Retina (tissue), 1 donor: Measurements from ENCODE around the gene ZC3H18.
A peak's percentile ranks its signal among the peaks of the same experiment; 100 is the strongest.

Experiments
- DNase-seq: peaks from one replicate; pipeline ENCODE4 v3.0.0-alpha.2; 2016

ZC3H18 gene

DNA sequence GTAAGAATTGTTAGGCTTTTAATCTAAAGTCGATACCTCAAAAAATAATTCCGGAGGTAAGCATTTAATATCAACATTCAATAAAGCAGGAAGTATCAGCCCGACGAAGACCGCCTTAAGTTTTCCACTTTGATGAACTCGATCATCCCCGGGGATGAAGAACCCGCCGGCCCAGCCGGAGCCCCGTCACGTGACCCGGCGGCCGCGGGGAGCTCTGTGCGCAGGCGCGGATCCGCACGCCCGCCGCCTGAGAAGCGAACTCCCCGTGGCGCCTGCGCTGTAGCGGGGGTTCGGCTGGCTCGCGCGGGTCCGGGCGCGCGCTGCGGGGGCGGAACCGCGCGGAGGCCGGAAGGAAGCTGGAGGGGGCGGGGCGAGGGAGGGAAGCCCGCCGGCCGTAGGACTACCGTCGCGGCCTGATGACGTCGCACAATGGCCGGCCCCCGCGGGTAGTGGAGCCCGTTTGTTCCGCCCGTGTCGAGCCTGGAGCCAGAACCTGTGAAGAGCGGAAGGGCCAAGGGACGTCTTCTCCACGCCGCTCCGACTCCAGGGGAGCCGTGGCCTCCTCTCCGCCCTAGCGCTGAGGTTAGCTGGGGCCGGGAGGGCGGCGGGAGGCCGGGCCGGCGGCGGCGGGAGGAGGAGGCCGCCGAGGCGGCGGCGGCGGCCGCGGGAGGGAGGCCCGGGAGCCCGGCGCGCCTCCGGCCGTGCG, at the start of gene ZC3H18:
Gene ZC3H18, plus strand, starts transcription at position 419 of the 706 bp plus-strand sequence. CDS start 6,721 bp downstream, outside the sequence.
- DNase-seq = peak; percentile 95

DNA sequence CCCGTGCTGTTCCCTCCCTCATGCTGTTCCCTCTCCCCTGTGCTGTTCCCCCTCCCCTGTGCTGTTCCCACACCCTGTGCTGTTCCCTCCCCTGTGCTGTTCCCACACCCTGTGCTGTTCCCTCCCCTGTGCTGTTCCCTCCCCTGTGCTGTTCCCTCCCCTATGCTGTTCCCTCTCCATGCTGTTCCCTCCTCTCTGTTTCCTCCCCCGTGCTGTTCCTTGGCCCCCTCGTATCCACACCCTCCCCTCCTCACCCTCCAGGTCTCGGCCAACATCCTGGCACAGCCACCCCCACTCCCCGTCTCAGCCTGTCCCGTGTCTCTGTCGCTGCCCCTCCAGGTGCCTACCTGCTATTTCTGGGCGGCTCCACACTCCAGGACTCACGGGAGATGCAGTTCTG, 48.5 kb upstream of the ZC3H18 start:
- DNase-seq = no peak

DNA sequence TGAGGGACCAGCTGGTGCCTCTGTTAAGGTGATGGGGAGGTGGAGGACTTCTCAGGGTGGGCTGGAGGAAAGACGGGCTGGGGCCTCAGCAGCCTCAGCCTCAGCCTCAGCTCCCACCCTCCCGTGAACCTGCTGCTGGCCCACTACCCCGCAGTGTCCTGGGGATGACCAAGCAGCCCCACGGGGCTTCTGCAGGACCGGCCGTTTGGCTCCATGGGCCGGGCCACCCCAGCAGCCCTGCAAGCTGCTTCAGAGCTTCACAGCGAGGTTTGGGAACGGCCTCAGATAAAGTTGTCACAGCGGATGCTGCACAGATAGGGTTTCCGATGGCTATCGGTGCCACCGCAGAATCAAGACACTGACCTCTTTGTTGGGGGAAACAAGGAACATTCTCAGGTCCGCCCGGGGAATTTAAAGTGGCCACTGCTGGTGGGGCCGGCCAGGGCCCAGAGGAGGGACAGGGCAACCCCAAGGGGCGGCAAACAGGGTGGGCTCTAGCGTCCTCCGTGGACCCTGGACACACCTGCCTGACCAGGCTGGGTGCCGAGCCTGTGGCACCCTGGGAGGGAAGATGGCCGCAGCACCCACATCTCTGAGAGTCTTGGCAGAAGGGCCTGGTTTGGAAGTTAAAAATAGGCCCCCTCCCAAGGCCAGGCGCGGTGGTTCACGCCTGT, 47.8 kb upstream of the ZC3H18 start:
- no peak for DNase-seq

DNA sequence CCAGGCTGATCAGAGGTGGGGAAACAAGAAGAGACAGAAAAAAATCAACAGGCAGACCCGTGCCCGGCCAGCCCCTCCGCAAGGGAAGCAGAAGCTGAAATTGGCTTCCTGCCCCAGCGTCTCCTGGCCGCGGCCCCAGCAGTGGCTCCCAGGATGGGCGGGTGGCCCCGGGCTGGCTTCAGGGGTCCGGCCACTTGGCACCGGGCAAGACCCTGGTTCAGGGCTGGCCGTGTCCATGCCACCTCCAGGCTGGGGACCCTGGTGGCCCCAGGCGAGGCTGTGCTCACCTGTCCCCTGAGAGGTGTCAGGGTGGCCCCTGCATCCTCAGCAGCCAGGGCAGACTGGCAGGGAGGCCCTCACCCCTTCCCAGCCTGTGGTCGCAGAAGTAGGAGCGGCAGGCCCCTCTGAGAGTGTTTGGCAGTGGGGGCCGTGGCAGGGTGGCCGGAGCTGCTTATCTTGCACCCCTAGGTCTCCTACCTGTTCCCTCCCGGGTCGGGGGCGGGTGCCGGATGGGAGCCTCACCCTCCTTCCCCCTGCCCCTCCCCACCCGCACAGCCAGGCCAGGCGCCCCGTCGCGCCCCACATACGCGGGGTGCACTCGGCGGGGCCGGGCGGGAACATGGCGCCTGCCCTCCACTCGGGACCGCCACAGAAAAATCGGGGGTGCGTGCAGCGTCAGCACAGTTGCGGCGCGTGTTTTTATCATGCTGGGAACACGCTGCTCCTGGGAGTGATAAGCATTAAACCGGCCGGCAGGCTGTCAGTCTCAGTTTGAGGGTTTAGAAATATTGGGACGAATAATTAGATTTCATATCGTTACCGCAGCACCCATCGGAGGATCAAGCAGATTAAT, 46.7 kb upstream of the ZC3H18 start:
- DNase-seq = no peak

DNA sequence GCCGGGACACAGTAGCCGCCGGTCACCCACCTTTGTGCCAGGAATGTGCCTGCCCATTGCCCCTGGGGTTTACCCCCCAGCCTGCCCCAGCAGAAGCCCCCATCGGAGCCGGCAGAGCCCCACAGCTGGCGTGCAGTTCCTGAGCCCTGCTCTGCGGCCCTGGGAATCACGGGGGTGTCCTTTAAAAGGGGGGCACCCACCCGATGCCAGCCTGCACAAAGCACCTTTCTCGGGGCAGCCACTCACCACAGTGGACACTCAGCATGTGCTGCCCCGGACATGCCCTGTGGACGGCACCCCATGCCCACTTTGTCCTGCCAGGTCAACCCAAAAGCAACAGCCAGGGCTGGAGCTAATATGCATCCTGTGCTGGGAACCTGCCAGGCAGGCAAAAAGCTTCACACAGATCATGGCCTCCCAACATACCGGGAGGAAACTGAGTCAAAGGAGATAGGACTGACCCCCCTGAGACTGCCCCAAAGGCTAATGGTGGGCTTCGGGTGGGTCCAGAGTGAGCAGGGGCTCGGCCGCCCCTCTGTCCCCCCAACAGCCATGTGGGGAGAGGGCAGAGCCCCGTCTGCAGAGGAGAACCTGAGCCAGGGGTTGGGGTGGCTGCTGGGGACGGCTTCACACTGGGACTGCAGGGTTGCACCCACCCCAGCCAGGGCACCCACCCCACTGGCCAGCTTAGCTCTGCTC, 45.8 kb upstream of the ZC3H18 start:
- no peak for DNase-seq

DNA sequence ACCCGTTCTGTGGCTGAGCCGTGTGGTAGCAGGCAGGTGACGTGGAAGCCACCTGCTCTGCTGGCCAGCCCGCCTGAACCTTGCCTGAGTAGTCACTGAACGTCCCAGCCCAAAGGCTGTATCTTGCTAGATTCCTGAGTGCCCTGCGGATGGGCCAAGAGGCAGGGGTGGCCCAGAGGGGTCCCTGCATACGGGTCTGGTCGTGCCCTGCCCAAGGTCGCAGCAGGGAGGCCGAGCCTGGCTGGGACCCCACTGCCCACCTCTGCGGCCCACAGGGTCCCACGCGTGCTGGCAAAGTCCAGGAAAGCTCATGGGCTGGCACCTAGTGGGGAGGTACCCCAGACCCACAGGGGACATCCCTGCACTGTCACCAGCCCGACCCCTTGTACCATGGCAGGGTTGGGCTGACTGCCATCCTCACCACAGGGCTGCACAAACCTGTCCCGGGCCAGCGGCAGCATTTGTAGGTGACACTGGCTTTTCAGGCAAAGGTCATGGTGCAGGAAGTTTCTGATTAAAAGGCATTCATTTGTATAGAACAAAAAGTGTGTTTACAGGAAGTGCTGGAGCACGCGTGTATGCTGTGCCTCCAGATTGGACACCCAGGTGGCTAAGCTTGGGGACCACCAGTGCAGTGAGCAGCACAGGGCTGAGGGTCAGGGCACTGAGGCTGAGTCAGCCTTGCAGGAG, 45.1 kb upstream of the ZC3H18 start:
- no peak for DNase-seq

DNA sequence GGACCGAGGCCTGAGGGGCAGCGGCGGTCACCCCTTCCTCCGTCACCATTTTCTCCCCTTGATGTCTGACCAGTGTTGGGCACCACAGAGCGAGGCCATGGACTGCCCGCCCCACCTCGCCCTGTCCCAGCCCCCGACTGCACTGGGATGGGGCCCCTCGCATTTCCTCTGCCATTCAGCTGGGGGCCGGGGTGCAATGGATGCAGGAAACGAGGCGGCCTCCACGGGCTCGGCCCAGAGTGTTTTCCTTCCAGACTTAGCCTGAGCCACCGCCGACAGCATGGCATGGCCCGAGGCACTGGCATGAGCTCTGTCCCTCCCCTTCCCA, 44.6 kb upstream of the ZC3H18 start:
- no peak for DNase-seq

DNA sequence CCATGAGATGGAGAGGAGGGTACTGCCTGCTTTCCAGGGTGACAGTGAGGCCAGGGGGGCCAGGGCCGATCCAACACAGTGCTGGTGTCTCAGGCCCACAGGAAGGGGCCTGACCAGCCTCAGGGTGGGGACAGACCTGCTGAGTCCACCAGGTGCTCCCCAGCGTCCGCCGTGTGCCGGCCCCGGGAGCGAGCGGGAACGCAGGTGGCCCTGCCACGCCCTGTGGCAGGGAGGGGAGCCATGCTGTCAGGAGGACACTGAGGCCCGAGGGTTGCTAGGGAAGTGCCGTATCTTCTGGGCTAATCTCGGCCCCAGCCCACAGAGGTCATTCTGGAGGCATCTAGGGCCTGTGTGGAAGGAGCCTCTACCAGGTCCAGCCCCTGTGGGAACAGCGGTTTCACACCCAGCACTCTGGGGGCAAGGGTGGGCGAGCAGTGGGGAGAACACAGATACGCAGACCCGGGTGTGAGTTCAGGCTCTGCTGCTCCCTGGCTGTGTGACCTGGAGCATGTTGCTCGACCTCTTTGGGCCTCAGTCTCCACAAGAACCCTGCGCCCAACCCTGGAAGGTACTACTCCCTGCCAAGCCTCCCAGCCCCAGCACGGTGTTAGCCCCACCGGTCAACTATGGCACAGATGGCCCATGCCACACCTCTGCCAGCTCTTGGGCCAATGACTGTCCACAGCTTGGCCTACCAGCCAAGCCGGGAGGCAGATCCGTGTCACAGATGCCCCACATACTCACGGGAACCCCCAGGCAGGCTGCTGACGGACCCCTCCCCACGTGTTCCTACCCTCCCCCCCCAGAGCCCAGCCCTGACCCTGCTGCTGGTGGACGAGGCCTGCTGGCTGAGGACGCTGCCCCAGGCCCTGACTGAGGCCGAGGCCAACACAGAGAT, 43.9 kb upstream of the ZC3H18 start:
- DNase-seq = no peak

DNA sequence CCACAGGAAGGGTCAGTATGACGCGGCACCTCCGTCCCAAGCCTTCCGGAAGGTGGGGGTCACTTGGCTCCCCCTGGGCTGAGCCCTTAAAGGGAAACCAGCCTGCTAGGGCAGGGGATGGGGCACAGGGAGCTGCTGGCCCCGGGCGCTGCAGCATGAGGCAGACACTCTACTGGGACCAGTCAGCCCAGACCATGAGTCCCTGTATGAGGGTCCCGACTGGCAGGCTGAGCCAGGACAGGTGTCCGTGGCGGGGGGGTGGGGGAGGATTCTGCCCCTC, 43.4 kb upstream of the ZC3H18 start:
- no peak for DNase-seq

DNA sequence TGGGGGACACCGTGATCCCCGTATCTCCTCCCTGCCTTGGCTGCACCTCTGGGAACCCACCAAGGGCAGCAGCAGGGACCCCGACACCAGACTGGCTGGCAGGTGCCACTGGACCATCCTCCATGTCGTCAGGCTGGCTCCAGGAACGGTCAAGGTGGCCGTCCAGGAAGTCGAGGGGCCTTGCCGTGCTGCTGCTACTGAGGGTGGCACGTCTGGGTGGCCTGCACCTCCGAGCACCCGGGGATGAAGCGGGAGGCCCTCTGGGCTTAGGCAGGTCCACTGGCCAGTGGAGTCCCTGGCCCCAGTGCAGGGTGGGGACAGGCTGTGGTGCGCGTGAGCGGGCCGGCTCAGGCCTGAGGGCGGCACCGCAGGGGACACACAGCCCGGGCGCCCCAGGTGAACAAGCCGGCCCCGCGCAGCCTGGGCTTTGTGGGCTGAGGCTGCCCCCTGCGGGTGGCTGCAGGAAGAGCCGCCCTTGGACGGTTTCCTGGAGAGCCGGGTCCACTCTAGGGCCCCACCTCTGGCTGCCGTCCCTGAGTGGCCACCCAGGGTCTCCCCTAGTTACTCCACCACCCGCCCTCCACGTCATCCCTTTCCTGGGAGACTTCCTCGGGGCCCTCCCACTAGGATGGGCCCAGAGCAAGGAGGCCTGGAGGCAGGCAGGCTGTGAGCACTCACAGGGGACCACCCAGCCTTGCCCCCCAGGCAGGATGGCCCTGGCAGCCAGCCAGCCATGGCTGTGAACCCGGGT, 42.8 kb upstream of the ZC3H18 start:
- peak; percentile 85 for DNase-seq

DNA sequence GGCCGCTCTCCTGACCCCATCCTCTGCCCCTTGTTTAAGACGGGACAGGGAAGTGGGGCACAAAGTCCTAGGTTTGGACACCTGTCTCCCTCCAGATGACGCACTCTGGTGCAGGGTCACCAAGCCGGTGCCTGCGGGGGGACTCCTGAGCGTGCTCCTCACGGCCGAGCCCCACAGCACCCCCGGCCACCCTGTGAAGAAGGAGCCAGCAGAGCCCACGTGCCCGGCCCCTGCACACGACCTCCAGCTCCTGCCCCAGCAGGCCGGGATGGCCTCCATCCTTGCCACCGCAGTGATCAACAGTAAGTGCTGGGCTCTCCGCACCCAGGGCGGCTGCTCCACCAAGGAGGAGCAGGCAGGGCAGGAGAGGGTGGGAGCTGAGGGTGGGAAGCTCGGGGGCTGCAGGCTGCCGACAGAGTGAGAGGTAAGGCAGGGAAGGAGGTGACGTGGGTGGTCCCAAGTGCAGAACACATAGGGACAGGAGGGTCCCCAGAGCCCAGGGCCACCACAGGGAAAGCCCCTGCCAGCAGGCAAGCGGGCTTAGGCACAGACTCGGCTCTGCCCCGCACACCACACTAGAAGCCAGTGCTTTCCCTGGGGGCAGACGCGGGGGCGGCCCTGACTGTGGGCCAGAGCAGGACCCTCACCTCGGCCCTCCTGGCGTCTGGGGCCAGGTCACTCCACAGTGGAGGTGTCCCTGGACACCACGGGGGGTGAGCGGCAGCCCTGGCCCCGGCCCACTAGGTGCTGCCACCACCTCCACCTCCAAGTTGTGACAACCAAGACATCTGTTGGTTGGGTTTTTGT, 42.1 kb upstream of the ZC3H18 start:
- no peak for DNase-seq

DNA sequence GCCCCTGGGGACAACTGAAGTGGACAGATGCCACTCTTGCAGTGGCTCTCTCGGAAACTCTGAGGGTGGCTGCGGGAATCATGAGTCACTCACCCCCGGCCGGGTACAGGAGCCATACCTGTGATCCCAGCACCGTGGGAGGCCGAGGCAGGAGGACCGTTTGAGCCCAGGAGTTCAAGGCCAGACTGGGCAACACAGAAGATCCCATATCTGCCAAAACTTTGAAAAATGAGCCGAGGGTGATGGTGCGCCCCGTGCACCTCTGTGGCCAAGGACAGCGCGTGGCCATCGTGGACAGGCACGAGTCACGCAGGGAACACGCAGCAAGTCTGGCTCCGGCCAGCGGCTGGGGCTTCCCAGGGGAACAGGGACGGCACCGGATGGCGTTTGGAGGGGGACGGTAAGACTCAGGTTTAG, 41.3 kb upstream of the ZC3H18 start:
- DNase-seq = no peak

DNA sequence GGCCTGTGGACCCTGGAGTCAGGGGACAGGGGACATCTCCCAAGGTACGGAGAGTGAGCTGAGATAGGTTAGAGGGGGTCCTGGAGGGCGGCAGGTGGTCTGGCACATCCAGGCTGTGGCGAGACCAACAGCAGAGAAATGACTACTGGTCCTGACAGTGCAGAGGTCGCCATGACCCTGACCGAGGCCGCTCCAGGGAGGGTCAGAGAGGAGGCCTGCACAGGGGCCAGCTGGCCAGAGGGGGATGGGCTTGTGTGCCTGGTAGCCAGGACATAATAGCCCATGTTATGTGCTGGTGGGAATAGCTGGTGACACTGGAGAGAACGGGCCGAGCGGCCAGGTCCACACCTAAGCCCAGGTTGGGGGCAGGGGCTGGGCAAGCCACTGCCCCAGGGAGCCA, 40.6 kb upstream of the ZC3H18 start:
- DNase-seq = no peak

DNA sequence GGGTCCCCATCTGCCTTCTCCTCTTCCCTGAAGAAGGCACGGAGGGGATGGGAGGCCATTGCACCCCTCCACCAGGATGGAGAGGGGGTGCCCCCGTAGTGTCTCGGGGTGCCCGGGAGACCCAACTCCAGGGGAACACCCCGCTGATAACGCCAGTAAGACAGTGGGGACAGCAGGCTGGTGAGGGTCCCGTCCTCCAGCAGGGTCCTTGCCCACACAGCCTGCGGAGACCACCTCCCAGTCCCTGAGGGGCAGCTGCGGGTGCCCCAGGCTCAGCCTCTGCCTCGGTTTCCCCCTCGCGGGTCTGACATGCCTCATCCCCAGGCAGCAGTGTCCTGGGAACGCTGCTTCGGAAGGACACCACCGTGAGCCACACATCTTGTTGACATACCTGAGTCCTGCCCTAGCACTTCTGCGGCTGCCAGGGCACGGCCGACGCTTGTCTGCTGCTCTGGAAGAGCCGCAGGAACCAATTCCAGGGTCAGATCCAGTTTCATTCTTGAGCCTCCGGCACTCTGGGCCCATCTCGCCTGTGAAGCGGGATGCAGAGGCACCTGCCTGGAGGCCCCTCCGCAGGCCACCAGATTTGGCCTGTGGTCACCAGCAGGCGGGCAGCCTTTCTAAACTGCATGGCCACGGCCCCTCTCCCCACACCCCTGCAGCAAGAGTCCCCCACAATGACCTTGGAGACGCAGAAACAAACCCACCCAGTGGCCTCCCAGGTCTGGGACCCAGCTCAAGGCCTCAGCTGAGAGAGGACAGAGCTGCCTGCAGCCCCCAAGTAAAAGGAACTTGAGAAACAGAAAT, 39.9 kb upstream of the ZC3H18 start:
- no peak for DNase-seq

DNA sequence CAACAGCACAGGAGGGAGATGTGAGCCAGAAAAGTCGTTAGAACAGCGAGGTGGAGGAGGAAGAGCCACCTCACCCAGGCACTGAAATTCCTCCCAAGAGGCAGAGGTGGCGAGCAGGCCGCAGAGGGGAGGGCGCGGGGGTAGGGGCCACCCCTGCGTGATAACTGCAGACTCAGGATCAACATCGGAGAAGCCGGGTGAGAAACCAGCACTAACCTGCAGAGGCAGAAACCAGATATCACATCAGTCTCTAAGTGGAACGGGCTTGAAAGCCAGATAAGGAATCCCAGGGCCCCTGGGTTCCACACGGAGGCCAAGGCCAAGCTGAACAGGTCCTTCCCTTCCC, 39.4 kb upstream of the ZC3H18 start:
- DNase-seq = no peak

DNA sequence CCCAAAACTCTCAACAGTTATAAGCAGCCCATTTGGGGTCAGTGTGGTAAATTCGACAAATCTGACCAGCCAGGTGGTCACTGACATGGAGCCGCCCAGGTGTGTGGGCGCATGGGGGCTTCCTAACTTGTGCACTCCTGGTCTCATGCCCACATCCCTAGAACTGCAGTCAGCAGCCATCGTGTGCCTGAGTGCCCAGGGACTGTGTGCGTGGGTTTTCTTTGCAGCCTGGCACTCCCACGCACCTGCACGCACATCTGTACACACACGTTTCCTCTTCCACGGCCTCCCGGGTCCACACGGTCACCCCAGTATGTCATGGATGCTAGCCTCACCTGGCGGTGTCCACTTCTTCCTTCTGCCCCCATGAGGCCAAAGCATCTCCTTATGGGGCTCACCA, 38.9 kb upstream of the ZC3H18 start:
- DNase-seq = no peak

DNA sequence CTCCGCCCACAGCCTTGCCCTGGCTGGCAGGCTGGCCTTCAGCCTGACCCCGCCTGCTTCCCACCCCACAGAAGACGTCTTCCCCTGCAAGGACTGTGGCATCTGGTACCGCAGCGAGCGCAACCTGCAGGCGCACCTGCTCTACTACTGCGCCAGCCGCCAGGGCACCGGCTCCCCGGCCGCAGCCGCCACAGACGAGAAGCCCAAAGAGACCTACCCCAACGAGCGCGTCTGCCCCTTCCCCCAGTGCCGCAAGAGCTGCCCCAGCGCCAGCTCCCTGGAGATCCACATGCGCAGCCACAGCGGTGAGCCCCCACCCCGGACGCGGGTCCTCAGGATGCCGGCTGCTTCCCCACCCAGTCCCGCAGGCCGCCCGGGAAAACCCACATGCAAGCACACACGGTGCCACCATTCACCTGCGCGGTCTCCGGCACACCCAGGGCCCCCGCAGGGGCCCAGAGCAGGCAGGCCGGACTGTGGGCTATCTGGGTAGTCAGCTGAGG, 38.2 kb upstream of the ZC3H18 start:
- no peak for DNase-seq

DNA sequence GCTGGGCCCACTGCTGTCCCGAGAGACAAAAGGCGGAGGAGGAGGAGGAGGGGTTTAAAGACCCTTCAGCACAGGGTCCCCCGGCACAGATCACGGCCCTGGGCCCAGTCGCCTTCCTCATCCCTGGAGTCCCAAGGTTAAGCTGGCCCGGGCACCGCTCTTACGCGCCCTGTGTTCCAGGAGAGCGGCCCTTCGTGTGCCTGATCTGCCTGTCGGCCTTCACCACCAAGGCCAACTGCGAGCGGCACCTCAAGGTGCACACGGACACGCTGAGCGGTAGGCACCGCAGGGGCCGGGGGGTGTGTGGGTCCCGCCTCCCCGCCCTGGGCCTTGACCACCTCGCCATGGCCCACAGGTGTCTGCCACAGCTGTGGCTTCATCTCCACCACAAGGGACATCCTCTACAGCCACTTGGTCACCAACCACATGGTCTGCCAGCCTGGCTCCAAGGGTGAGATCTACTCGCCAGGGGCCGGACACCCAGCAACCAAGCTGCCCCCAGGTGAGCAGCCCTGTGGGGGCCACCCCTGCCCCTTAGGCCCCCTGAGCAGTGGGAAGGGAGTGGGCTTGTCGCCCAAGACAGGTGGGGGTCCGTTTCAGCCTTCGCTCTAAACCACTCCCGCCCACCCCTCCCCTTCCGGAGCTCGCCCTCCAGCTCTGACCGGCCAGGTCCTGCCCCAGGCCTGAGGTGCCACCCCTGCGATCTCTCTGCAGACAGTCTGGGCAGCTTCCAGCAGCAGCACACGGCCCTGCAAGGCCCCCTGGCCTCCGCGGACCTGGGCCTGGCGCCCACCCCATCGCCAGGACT, 37.6 kb upstream of the ZC3H18 start:
- DNase-seq = no peak
